Heart left ventricle (tissue), 13 donors: ENCODE results near the gene TDG.

ENCODE experiments used
- POLR2A ChIP-seq, 2 donors: fragments of 450-650 bp; IDR thresholded peaks; one replicate each; pipeline ENCODE4 v1.6.1; 2017; ENCODE audit warnings: antibody characterized with exemption in 2 of 2, mild to moderate bottlenecking in 2 of 2, moderate library complexity in 2 of 2
- TF ChIP-seq, protein P1 (sequence below), 12 donors: fragments of 200-600 bp; sonication (generic) in 4 of 12; IDR thresholded peaks; one replicate each; pipeline versions ENCODE4 v1.5.0 to v1.8.0; 2018 to 2022; ENCODE audit warnings: antibody characterized with exemption in 12 of 12, mild to moderate bottlenecking in 5 of 12
- donor health status: ischemic (EF 13 %, LVEDD 7.1; RV severe dilation, severe dysfunction).
- donor health status: DM: no; HTN: yes; CAD: no.
- donor health status: DM: no; HTN: no; CAD: no.
- donor health status: ischemic (EF 25% LVEDD 6.9; RV normal size, moderate dysfunction).
- donor health status: ischemic (EF 25% LVEDD 5.7; RV mildly dilated, moderate dysfunction).
- donor health status: ischemic (EF 35%, LVEDD 5.7; RV mildly dilated, moderate dysfunction).
- donor health status: nonischemic (EF 11% LVEDD 7.7; RV severe dilation, severe dysfunction).
- donor health status: DM: yes; HTN: yes; CAD: no.
- donor health status: PGD.
- donor health status: ischemic (EF 29% LVEDD 5.4; RV normal size, mild dysfunction).
- donor health status: nonischemic (EF 23%, LVEDD 6.1; RV moderate dilation, normal function).

DNA sequence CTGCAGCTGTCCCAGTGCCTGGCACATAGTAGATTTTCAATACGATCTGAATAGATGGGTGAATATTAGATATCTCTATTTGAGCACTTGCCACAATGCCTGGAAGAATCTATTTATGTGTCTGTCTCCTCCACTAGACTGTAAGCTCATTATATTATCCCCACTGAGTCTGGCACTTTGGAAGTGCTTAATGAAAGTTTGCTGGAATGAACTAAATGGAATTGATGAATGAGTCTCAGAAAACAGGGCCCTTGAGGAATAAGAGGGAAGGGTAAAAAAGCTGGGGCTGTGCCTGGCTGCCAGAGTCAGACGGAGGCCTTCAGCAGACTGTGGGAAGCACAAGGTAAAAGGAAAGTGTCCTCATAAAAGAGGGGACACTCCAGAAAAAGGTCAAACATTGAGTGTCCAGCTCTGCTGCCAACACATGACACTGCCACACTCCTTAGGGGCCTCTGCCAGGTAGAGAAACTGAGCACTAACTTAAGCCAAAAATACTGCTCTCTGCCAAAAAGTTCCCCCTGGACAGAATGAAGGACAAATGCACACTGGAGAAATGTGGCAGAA lies 45.0 kb downstream of the TDG start:
- TF ChIP-seq, protein P1, sequence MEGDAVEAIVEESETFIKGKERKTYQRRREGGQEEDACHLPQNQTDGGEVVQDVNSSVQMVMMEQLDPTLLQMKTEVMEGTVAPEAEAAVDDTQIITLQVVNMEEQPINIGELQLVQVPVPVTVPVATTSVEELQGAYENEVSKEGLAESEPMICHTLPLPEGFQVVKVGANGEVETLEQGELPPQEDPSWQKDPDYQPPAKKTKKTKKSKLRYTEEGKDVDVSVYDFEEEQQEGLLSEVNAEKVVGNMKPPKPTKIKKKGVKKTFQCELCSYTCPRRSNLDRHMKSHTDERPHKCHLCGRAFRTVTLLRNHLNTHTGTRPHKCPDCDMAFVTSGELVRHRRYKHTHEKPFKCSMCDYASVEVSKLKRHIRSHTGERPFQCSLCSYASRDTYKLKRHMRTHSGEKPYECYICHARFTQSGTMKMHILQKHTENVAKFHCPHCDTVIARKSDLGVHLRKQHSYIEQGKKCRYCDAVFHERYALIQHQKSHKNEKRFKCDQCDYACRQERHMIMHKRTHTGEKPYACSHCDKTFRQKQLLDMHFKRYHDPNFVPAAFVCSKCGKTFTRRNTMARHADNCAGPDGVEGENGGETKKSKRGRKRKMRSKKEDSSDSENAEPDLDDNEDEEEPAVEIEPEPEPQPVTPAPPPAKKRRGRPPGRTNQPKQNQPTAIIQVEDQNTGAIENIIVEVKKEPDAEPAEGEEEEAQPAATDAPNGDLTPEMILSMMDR (IDR thresholded peaks at IDR 0.05) = no peak
- no peak for TF ChIP-seq POLR2A (IDR thresholded peaks at IDR 0.05)
